SK-N-SH treated with all-trans-retinoic acid at 6 μM for 48 hours (cell line): ENCODE measurements around the gene RTP3.
"Not testable (repeated sequence)": the region's sequence is repeated elsewhere in the genome, so short reads cannot be mapped to it uniquely, and the experiment has no call there.

Experiments used
- ATAC-seq: fragments of 200-7000 bp; cut with Tn5 transposase; 3 replicates; pipeline ENCODE4 v1.9.1; 2020; ENCODE audit warnings: mild to moderate bottlenecking, moderate library complexity
- ARNTL ChIP-seq: fragments of 450-650 bp; formaldehyde crosslinking; IDR thresholded peaks from 2 replicates; pipeline ENCODE4 v1.5.0; 2020; ENCODE audit warnings: low read depth, mild to moderate bottlenecking, moderate library complexity, borderline replicate concordance
- BACH2 ChIP-seq: fragments of 250-450 bp; sonication (Bioruptor Pico); IDR thresholded peaks from 2 replicates; pipeline ENCODE4 v1.9.0; 2021; ENCODE audit warnings: mild to moderate bottlenecking, borderline replicate concordance
- CSDC2 ChIP-seq: fragments of 250-450 bp; sonication (Bioruptor Pico); IDR thresholded peaks from 2 replicates; pipeline ENCODE4 v1.5.0; 2020; ENCODE audit warnings: mild to moderate bottlenecking, moderate library complexity
- ESRRG ChIP-seq: fragments of 250-450 bp; sonication (Bioruptor Pico); IDR thresholded peaks from 2 replicates; pipeline ENCODE4 v1.6.1; 2021; ENCODE audit warnings: mild to moderate bottlenecking
- GLIS3 ChIP-seq: fragments of 250-450 bp; sonication (Bioruptor Pico); IDR thresholded peaks from 2 replicates; pipeline ENCODE4 v1.5.0; 2020; ENCODE audit warnings: mild to moderate bottlenecking, moderate library complexity
- ISL1 ChIP-seq: fragments of 250-450 bp; sonication (Bioruptor Pico); IDR thresholded peaks from 2 replicates; pipeline ENCODE4 v2.1.2; 2022; ENCODE audit warnings: mild to moderate bottlenecking, moderate library complexity
- OSR1 ChIP-seq: fragments of 250-450 bp; sonication (Bioruptor Pico); IDR thresholded peaks from 2 replicates; pipeline ENCODE4 v1.8.0; 2022; ENCODE audit warnings: moderate library complexity, mild to moderate bottlenecking, inconsistent platforms
- POU6F1 ChIP-seq: fragments of 250-450 bp; sonication (Bioruptor Pico); IDR thresholded peaks from 2 replicates; pipeline ENCODE4 v1.8.0; 2021; ENCODE audit warnings: low read depth, mild to moderate bottlenecking, moderate library complexity, borderline replicate concordance
- SNAI2 ChIP-seq: fragments of 250-450 bp; sonication (Bioruptor Pico); IDR thresholded peaks from 2 replicates; pipeline ENCODE4 v1.5.0; 2020; ENCODE audit warnings: mild to moderate bottlenecking, moderate library complexity
- TCF4 ChIP-seq: fragments of 250-450 bp; sonication (Bioruptor Pico); IDR thresholded peaks from 2 replicates; pipeline ENCODE4 v1.8.0; 2021; ENCODE audit warnings: mild to moderate bottlenecking, moderate library complexity, borderline replicate concordance
- TOX ChIP-seq: fragments of 250-450 bp; sonication (Bioruptor Pico); IDR thresholded peaks from 2 replicates; pipeline ENCODE4 v1.8.0; 2021; ENCODE audit warnings: mild to moderate bottlenecking, moderate library complexity, borderline replicate concordance
- ZC3H10 ChIP-seq: fragments of 250-450 bp; sonication (Bioruptor Pico); IDR thresholded peaks from 2 replicates; pipeline ENCODE4 v1.5.1; 2021; ENCODE audit warnings: mild to moderate bottlenecking, moderate library complexity
- ZFP3 ChIP-seq: fragments of 250-450 bp; sonication (Bioruptor Pico); IDR thresholded peaks from 2 replicates; pipeline ENCODE4 v1.5.0; 2020; ENCODE audit warnings: mild to moderate bottlenecking, moderate library complexity
- ZFP30 ChIP-seq: fragments of 450-650 bp; formaldehyde crosslinking; IDR thresholded peaks from 2 replicates; pipeline ENCODE4 v1.5.0; 2022; ENCODE audit warnings: mild to moderate bottlenecking, moderate library complexity
- ZNF565 ChIP-seq: fragments of 450-650 bp; formaldehyde crosslinking; conservative IDR thresholded peaks from 2 replicates; pipeline ENCODE4 v1.5.0; 2020; ENCODE audit warnings: low read depth, mild to moderate bottlenecking, moderate library complexity
- ZNF70 ChIP-seq: fragments of 450-650 bp; formaldehyde crosslinking; IDR thresholded peaks from 2 replicates; pipeline ENCODE4 v1.5.0; 2020; ENCODE audit warnings: mild to moderate bottlenecking, moderate library complexity
- ZNF8 ChIP-seq: fragments of 450-650 bp; formaldehyde crosslinking; IDR thresholded peaks from 2 replicates; pipeline ENCODE4 v1.5.0; 2020; ENCODE audit warnings: mild to moderate bottlenecking, moderate library complexity
- TF ChIP-seq, protein P1 (sequence below): fragments of 250-450 bp; sonication (Bioruptor Pico); IDR thresholded peaks from 2 replicates; pipeline ENCODE4 v1.5.0; 2020; ENCODE audit warnings: mild to moderate bottlenecking, moderate library complexity
- TF ChIP-seq, protein P2 (sequence below): fragments of 250-450 bp; sonication (Bioruptor Pico); IDR thresholded peaks from 2 replicates; pipeline ENCODE4 v1.5.1; 2021; ENCODE audit warnings: mild to moderate bottlenecking, moderate library complexity
- TF ChIP-seq, protein P3 (sequence below): fragments of 250-450 bp; sonication (Bioruptor Pico); IDR thresholded peaks from 2 replicates; pipeline ENCODE4 v1.5.1; 2020; ENCODE audit warnings: low read depth, mild to moderate bottlenecking, moderate library complexity

The RTP3 gene

DNA sequence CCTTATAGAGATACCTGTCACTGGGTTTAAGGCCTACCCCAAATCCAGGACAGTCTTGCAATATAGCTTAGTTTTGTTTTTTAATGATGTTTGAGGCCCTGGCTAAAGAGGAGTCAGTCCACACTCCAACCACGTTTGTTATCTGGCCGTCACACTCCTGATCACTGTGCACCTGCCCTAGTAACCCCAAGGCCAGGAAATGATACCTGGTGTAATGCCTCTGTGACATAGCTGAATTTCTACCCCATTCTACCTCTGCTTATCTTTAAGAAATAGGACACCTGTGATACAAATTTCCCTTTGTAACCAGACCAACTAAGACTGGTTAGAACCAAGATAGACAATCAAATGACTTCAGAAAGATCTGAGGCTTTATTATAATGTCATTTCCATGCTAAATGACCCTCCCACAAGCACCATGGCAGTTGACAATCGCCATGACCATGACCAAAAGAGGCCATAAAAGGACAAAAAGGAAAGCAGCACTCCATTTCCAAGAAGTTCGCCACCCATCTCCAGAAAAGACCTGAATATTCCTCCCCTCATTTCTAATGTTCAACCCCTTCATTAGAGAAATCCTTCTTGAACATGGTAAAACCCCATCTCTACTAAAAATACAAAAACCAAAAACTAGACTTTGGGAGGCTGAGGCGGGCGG lies 4.8 kb upstream of the RTP3 start:
- no peak for ATAC-seq
- TF ChIP-seq CSDC2, result no peak
- no peak for TF ChIP-seq GLIS3 (CRISPR knock-in tag)
- TF ChIP-seq, protein P1, sequence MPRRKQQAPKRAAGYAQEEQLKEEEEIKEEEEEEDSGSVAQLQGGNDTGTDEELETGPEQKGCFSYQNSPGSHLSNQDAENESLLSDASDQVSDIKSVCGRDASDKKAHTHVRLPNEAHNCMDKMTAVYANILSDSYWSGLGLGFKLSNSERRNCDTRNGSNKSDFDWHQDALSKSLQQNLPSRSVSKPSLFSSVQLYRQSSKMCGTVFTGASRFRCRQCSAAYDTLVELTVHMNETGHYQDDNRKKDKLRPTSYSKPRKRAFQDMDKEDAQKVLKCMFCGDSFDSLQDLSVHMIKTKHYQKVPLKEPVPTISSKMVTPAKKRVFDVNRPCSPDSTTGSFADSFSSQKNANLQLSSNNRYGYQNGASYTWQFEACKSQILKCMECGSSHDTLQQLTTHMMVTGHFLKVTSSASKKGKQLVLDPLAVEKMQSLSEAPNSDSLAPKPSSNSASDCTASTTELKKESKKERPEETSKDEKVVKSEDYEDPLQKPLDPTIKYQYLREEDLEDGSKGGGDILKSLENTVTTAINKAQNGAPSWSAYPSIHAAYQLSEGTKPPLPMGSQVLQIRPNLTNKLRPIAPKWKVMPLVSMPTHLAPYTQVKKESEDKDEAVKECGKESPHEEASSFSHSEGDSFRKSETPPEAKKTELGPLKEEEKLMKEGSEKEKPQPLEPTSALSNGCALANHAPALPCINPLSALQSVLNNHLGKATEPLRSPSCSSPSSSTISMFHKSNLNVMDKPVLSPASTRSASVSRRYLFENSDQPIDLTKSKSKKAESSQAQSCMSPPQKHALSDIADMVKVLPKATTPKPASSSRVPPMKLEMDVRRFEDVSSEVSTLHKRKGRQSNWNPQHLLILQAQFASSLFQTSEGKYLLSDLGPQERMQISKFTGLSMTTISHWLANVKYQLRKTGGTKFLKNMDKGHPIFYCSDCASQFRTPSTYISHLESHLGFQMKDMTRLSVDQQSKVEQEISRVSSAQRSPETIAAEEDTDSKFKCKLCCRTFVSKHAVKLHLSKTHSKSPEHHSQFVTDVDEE (CRISPR knock-in tag), result no peak
- TF ChIP-seq TOX, result no peak
- TF ChIP-seq ZNF70 (CRISPR knock-in tag), result no peak
- no peak for TF ChIP-seq ARNTL (CRISPR knock-in tag)
- no peak for TF ChIP-seq ZNF565 (CRISPR knock-in tag)
- no peak for TF ChIP-seq BACH2 (CRISPR knock-in tag)
- TF ChIP-seq TCF4, result no peak
- no peak for TF ChIP-seq ISL1 (CRISPR knock-in tag)
- TF ChIP-seq ZFP3 (CRISPR knock-in tag), result no peak
- no peak for TF ChIP-seq OSR1
- no peak for TF ChIP-seq ESRRG (CRISPR knock-in tag)
- TF ChIP-seq SNAI2, result no peak
- no peak for TF ChIP-seq ZFP30 (CRISPR knock-in tag)
- TF ChIP-seq, protein P2, sequence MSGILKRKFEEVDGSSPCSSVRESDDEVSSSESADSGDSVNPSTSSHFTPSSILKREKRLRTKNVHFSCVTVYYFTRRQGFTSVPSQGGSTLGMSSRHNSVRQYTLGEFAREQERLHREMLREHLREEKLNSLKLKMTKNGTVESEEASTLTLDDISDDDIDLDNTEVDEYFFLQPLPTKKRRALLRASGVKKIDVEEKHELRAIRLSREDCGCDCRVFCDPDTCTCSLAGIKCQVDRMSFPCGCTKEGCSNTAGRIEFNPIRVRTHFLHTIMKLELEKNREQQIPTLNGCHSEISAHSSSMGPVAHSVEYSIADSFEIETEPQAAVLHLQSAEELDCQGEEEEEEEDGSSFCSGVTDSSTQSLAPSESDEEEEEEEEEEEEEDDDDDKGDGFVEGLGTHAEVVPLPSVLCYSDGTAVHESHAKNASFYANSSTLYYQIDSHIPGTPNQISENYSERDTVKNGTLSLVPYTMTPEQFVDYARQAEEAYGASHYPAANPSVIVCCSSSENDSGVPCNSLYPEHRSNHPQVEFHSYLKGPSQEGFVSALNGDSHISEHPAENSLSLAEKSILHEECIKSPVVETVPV (CRISPR knock-in tag), result no peak
- TF ChIP-seq ZC3H10, result no peak
- TF ChIP-seq POU6F1 (CRISPR knock-in tag), result no peak

GRCh38 chr3:46494491-46494890 lies 3.3 kb upstream of the RTP3 start:
- ATAC-seq, result not testable (repeated sequence)

DNA sequence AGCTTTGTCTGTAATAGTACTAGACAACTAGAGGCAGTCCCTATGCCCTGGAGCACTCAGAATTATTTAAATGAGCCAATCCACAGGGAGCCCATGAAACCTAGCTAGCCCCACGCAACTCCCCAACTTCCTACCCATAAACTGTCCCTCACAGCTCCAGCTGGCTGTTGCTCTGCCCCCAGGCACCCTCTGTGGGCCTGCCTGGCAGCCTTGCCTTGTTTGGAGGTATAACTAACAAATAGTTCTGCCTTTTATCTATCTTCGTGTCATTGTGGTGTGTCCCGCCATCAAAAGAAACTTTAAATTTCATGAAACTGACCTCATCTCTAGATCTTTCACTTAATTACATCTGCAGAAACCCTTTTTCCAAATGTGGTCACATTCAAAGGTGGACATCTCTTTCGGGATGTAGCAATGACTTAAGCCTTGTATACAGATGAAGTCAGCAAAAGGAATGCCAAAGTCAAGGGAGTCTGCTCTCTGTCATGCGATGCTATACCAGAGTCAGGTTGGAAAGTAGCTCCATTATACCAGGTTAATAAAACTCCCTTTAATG lies 1.8 kb upstream of the RTP3 start:
- TF ChIP-seq ZNF8 (CRISPR knock-in tag) (peak; percentile 60; the same call in 1 of the 2 replicates), ESRRG (CRISPR knock-in tag) (no peak)
- TF ChIP-seq, protein P3, sequence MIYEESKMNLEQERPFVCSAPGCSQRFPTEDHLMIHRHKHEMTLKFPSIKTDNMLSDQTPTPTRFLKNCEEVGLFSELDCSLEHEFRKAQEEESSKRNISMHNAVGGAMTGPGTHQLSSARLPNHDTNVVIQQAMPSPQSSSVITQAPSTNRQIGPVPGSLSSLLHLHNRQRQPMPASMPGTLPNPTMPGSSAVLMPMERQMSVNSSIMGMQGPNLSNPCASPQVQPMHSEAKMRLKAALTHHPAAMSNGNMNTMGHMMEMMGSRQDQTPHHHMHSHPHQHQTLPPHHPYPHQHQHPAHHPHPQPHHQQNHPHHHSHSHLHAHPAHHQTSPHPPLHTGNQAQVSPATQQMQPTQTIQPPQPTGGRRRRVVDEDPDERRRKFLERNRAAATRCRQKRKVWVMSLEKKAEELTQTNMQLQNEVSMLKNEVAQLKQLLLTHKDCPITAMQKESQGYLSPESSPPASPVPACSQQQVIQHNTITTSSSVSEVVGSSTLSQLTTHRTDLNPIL (CRISPR knock-in tag), result no peak
- peak; percentile 65; the same call in 2 of the 3 replicates for ATAC-seq

GRCh38 chr3:46496746-46497555 lies 825 bp upstream of the RTP3 start:
- peak; percentile 37; the same call in 1 of the 3 replicates for ATAC-seq
- TF ChIP-seq GLIS3 (CRISPR knock-in tag) (no peak), ISL1 (CRISPR knock-in tag) (no peak), ZNF70 (CRISPR knock-in tag) (no peak), ZC3H10 (no peak)
- TF ChIP-seq, protein P3 (CRISPR knock-in tag), result no peak
